Measurements from ENCODE around the gene BBIP1. TPM values are rescaled to one million over a fixed set of nuclear protein-coding genes. Genes with fewer than 3 reads are reported as not detected.

The BBIP1 gene
- total RNA-seq, 3 donors from 2014 or later: 20.0 to 35.0 (median 23.6) TPM

DNA sequence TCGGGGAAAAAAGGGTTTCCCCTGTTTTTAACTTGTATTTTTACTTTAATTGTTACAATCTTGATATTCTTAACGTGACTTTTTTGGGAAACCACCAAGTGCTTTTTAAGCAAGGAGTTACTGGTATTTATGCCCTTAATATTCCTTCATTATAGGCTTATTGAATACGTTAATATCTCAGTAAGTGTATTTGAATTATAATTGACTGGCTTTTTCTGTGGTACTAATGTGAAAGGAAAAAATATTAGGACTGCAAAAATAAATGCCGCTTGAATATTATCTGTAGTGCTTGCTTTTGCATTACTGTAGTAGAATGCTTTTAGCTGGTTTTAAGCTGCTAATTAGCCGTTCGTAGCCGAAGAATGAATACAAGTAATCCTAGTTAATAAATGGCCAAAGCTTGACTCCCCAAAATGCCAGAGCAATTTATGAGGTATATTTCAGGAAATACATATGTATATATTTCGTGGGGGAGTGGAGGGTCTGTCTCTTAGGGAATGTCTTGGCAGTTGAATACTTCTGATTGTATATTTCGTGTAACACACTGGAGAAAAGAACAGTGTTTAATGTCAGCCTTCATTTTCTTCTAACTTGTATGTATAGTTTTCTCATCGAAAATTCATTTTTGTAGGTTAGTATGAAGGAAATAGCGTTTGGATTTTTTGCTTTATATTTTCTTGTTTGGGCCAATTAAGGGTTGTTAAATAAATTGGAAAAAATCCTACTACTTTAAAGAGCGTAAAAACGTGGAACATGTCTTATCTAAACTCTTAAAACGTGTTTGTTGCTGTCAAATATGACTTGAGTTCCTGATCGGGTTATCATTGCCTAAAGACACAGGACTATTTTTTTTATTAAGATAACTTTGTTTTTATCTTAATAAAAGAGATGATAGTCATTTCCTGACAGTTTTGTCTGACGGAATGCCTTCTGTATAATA is 45.7 kb downstream of the BBIP1 start:
- TF ChIP-seq, protein P1, sequence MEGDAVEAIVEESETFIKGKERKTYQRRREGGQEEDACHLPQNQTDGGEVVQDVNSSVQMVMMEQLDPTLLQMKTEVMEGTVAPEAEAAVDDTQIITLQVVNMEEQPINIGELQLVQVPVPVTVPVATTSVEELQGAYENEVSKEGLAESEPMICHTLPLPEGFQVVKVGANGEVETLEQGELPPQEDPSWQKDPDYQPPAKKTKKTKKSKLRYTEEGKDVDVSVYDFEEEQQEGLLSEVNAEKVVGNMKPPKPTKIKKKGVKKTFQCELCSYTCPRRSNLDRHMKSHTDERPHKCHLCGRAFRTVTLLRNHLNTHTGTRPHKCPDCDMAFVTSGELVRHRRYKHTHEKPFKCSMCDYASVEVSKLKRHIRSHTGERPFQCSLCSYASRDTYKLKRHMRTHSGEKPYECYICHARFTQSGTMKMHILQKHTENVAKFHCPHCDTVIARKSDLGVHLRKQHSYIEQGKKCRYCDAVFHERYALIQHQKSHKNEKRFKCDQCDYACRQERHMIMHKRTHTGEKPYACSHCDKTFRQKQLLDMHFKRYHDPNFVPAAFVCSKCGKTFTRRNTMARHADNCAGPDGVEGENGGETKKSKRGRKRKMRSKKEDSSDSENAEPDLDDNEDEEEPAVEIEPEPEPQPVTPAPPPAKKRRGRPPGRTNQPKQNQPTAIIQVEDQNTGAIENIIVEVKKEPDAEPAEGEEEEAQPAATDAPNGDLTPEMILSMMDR (IDR thresholded peaks at IDR 0.05): no peak
- TF ChIP-seq POLR2A (IDR thresholded peaks at IDR 0.05) (no peak), POLR2AphosphoS5 (IDR thresholded peaks at IDR 0.05) (no peak)
- no peaks in the 10 kb centered on the region for H3K9me3 ChIP-seq
- H3K27ac ChIP-seq: peak overlapping the region; percentile 100
- H3K27me3 ChIP-seq: no peaks in the 10 kb centered on the region
- no peaks in the 10 kb centered on the region for H3K36me3 ChIP-seq
- H3K4me1 ChIP-seq: no peaks in the 10 kb centered on the region
- H3K4me3 ChIP-seq: peak overlapping the region; percentile 94 to 99 (median 98)
- intact Hi-C loops (cut with DNase I; ENCODE audit: low total_unique reads): loop anchor here (2.0 to 10.0 kb wide), 4 partner anchors 22 to 128 kb away; no protein-coding TSS in a partner anchor
- DNase-seq (ENCODE audit: low spot score in 2 of 2): no peak

DNA sequence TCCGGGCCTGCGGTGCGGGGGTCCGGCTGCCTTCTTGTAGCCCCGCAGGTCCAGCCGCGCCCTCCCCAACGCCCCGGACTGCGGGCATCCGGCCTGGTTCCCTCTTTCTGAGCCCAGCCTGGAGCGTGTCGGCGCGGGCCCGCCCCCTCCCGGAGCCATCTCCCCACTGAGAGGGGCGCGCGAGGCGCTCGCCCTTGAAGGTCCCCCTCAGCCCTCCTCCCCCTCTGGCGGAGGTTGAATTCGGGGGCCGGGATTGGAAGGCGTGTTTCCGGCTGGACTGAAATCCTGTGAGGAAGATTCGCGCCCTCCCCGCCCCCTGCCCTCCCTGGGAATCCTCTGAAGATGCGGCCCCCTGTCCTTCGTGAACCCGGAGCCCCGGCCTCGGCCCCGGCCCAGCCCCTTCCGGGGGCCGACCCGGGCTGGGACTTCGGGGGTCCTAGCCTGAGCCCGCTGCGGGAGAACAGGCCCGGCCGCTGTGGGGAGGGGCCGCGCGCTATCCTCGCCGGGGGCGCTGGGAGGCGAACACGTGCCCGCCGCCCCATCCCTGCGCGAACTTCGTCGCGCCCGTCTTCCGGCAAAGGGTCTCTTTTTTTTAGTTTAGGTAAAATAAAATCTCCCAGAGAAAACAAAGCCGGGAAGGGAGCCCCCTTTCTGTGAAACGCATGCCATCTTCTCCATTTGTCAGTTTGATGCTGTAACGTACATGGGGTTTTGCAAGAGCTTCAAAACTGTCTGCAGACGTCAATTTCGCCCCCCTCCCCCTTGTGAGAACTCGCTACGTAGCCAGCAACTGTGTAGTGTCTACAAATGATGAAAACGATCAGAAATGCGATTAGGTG is 46.6 kb downstream of the BBIP1 start:
- H3K27ac ChIP-seq: peak overlapping the region; percentile 100
- H3K4me1 ChIP-seq: no peaks in the 10 kb centered on the region
- TF ChIP-seq, protein P1 (IDR thresholded peaks at IDR 0.05): no peak
- TF ChIP-seq POLR2AphosphoS5 (IDR thresholded peaks at IDR 0.05) (peak; percentile 7 to 34 (median 33)), POLR2A (IDR thresholded peaks at IDR 0.05) (no peak)
- no peaks in the 10 kb centered on the region for H3K36me3 ChIP-seq
- H3K9me3 ChIP-seq: no peaks in the 10 kb centered on the region
- H3K4me3 ChIP-seq: peak overlapping the region; percentile 94 to 99 (median 98)
- DNase-seq (ENCODE audit: low spot score in 2 of 2): peak; percentile 65 to 66
- intact Hi-C loops (cut with DNase I; ENCODE audit: low total_unique reads): loop anchor here (2.0 to 10.0 kb wide), 4 partner anchors 22 to 128 kb away; no protein-coding TSS in a partner anchor
- H3K27me3 ChIP-seq: no peaks in the 10 kb centered on the region

DNA sequence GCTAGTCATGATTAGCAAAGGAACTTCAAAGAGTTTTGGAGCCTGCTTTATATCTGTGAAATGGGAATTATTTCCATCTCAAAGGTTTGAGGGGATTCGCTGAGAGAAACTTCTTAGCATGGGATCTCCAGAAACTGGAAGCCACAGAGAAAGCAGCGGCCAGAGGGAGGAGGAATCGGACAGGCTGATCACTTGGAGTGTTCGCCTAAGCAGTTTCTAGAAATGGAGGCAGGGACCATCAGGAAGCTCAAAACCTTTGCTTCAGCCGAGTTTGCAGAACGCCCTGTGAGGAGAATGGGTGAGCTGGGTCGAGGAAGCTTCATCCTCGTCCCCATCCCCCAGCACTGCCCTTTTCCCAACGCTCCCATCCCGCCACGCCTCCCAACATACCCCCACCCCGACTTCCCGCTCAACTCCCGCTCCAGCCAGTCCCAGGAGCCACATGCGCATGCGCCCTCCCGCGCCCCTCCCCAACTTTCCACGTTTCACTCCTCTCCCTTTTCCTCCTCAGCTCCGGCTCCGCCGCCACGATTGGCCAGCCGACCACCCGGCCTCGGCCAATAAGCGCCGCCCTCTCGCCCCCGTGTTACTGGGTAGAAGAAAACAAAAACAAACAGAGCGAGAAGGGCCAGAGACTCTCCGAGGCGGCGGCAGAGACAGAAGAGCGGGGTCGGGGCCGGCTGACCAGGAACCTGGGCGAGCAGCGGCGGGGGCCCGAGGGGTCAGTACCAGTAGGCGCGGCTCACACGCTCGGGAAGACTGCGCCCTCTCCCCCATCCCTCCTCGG is 47.5 kb downstream of the BBIP1 start, which contains the start of gene PDCD4:
Gene PDCD4 (plus strand): TSS at position 631 of the 787 bp plus-strand sequence. CDS start 4,100 bp downstream, outside the sequence.
- Histone ChIP-seq H3K27me3 (no peaks in the 10 kb centered on the region), H3K36me3 (no peaks in the 10 kb centered on the region), H3K9me3 (no peaks in the 10 kb centered on the region), H3K27ac (peak within 1 kb of the TSS; percentile 100), H3K4me3 (peak within 1 kb of the TSS; percentile 94 to 99 (median 98)), H3K4me1 (peaks cover 0 to 1% of the 10 kb centered on the region in 2 donors)
- TF ChIP-seq POLR2A (IDR thresholded peaks at IDR 0.05): peak; percentile 94
- peak; percentile 86 to 95 (median 87) for TF ChIP-seq POLR2AphosphoS5 (IDR thresholded peaks at IDR 0.05)
- TF ChIP-seq, protein P1 (IDR thresholded peaks at IDR 0.05): no peak
- intact Hi-C loops (cut with DNase I; ENCODE audit: low total_unique reads): loop anchor here (2.0 to 10.0 kb wide), 4 partner anchors 23 to 127 kb away; no protein-coding TSS in a partner anchor
- peak; percentile 99 to 100 for DNase-seq (ENCODE audit: low spot score in 2 of 2)

DNA sequence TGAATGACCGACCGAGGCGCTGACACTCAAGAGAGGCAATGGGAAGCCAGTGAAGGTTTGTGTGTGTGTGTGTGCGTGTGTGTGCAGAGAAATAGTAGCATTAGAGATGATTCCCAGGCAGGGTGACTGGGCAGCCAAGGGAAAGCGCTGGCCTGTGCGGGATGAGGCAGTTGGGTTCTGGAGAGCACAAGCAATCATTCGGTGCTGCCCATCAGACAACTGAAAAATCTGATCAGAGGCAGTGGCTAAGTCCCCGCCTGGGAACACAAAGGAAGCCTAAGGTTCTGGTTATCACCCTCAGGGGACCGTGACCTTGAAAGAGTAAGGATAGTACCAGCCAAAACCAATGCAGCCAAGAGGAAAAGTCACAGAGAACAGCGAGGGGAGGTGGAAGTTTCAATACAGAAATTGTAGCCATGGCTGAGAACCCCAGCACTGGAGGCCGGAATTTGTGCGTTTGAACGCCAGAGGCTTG is 48.1 kb downstream of the BBIP1 start:
- no peaks in the 10 kb centered on the region for H3K36me3 ChIP-seq
- peaks cover 0 to 8% of the 10 kb centered on the region in 2 donors for H3K4me1 ChIP-seq
- H3K27me3 ChIP-seq: no peaks in the 10 kb centered on the region
- no peaks in the 10 kb centered on the region for H3K9me3 ChIP-seq
- intact Hi-C loops (cut with DNase I; ENCODE audit: low total_unique reads): loop anchor here (5.0 to 10.0 kb wide), 3 partner anchors 49 to 126 kb away; no protein-coding TSS in a partner anchor
- H3K27ac ChIP-seq: peak overlapping the region; percentile 100
- H3K4me3 ChIP-seq: peak overlapping the region; percentile 94 to 99 (median 98)
- DNase-seq (ENCODE audit: low spot score in 2 of 2): no peak
- TF ChIP-seq POLR2A (IDR thresholded peaks at IDR 0.05): no peak
- TF ChIP-seq POLR2AphosphoS5 (IDR thresholded peaks at IDR 0.05): no peak
